Uterus (tissue), 2 donors: Measurements from ENCODE around the gene FGFRL1.

Experiments used
- POLR2A ChIP-seq, 2 donors: fragments of 450-650 bp; IDR thresholded peaks; one replicate each; pipeline ENCODE4 v1.6.1; 2016; ENCODE audit warnings: antibody characterized with exemption in 2 of 2, mild to moderate bottlenecking in 1 of 2, moderate library complexity in 1 of 2
- TF ChIP-seq, protein P1 (sequence below), 4 experiments: fragments of 200-600 bp in 2 of 4; fragments of 450-650 bp in 2 of 4; sonication (generic) in 2 of 4; IDR thresholded peaks; one replicate each; pipeline ENCODE4 v1.5.1; 2016 to 2019; ENCODE audit warnings: antibody characterized with exemption in 4 of 4, mild to moderate bottlenecking in 2 of 4, moderate library complexity in 1 of 4

GRCh38 chr4:1017211-1017610 lies 5.8 kb downstream of the FGFRL1 start:
- TF ChIP-seq, protein P1, sequence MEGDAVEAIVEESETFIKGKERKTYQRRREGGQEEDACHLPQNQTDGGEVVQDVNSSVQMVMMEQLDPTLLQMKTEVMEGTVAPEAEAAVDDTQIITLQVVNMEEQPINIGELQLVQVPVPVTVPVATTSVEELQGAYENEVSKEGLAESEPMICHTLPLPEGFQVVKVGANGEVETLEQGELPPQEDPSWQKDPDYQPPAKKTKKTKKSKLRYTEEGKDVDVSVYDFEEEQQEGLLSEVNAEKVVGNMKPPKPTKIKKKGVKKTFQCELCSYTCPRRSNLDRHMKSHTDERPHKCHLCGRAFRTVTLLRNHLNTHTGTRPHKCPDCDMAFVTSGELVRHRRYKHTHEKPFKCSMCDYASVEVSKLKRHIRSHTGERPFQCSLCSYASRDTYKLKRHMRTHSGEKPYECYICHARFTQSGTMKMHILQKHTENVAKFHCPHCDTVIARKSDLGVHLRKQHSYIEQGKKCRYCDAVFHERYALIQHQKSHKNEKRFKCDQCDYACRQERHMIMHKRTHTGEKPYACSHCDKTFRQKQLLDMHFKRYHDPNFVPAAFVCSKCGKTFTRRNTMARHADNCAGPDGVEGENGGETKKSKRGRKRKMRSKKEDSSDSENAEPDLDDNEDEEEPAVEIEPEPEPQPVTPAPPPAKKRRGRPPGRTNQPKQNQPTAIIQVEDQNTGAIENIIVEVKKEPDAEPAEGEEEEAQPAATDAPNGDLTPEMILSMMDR (IDR thresholded peaks at IDR 0.05): no peak
- TF ChIP-seq POLR2A (IDR thresholded peaks at IDR 0.05): no peak
